ENCODE results near the gene CENPK. TPM values are rescaled to one million over a fixed set of nuclear protein-coding genes. Genes with fewer than 3 reads are reported as not detected.

Gene CENPK
- polyA plus RNA-seq, 1 of the 3 experiments (the other 2 are of a cell fraction): 5.4 TPM

DNA sequence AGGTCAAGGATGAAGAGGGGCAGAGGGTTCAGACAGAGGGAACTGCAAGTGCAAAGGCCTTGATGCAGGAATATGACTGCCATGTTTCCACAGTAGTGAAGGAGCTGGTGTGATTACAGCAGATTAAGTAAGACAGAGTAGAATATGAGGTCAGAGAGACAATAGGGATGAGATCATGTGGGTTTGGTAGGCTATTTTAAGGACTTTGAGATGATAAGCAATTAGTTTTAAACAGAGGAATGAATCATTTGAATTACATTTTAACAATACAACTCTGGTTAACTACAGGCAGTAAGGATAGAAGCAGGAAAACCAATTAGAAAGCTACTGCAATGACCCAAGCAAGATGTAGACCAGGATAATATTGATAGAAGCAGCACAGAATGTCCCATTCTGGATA, 7.7 kb downstream of the CENPK start:
- Histone ChIP-seq H3K9me2 (no peaks in the 10 kb centered on the region), H2AFZ (ENCODE audit: low read depth) (no peak overlapping the region; the same call in 1 of the 2 replicates), H3K9me3 (no peaks in the 10 kb centered on the region), H3K4me3 (ENCODE audit: low read depth in 2 of 2, low read length in 1 of 2) (no peak overlapping the region), H3K4me2 (no peak overlapping the region), H3K9ac (no peak overlapping the region), H3K27ac (ENCODE audit: low read depth in 2 of 2, low read length in 1 of 2) (no peak overlapping the region; a peak in 1 of 4 replicates), H4K20me1 (ENCODE audit: insufficient read depth) (no peaks in the 10 kb centered on the region), H3K36me3 (replicated peaks in 1 of 2; ENCODE audit: control insufficient read depth in 1 of 2, insufficient read depth in 2 of 2, low read length in 1 of 2) (peaks cover 10 to 25% of the 10 kb centered on the region in 2 experiments), H3K27me3 (ENCODE audit: insufficient read depth) (no peaks in the 10 kb centered on the region), H3K79me2 (ENCODE audit: insufficient read depth) (peaks cover 43% of the 10 kb centered on the region), H3F3A (replicated peaks; ENCODE audit: insufficient read depth) (no peaks in the 10 kb centered on the region), H3K4me1 (ENCODE audit: control insufficient read depth in 1 of 2, insufficient read depth in 2 of 2, low read depth in 1 of 2, low read length in 1 of 2) (no peaks in the 10 kb centered on the region)
- no peak for DNase-seq
- POLR2A ChIA-PET: no interaction called here
- CTCF ChIA-PET: no interaction called here
- TF ChIP-seq FOXJ3 (CRISPR knock-in tag; IDR thresholded peaks at IDR 0.05): no peak
- TF ChIP-seq RCOR1 (IDR thresholded peaks at IDR 0.05; ENCODE audit: low read length): no peak
- TF ChIP-seq SMC3 (IDR thresholded peaks at IDR 0.05; ENCODE audit: low read depth, low read length): no peak
- no peak for TF ChIP-seq POLR2AphosphoS5 (IDR thresholded peaks at IDR 0.05; ENCODE audit: low read depth, low read length)
- TF ChIP-seq SIN3A (IDR thresholded peaks at IDR 0.05; ENCODE audit: borderline replicate concordance, low read depth, low read length): no peak
- TF ChIP-seq FOXM1 (IDR thresholded peaks at IDR 0.05; ENCODE audit: low read depth): no peak
- no peak for TF ChIP-seq MEF2A (IDR thresholded peaks at IDR 0.05; ENCODE audit: borderline replicate concordance, low read depth)
- no peak for TF ChIP-seq TEAD4 (IDR thresholded peaks at IDR 0.05; ENCODE audit: borderline replicate concordance, insufficient read depth)
- no peak for TF ChIP-seq NFIC (IDR thresholded peaks at IDR 0.05; ENCODE audit: borderline replicate concordance)
- TF ChIP-seq EZH2phosphoT487 (IDR thresholded peaks at IDR 0.05; ENCODE audit: borderline replicate concordance, low read depth): no peak

DNA sequence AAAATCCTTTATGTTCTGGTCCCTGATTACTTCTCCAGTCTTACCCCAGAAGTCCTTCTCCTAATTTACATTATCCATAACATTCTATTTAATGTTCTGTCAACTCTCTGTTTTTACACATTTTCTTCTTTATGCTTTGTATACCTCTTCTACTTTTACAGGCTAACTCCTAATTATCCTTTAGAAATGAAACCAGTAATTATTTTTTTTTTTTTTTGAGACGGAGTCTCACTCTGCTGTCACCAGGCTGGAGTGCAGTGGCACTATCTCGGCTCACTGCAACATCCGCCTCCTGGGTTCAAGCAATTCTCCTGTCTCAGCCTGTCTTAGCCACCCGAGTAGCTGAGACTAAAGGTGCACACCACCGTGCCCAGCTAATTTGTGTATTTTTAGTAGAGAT, 9.0 kb downstream of the CENPK start:
- no peaks in the 10 kb centered on the region for H3K4me1 ChIP-seq (ENCODE audit: control insufficient read depth in 1 of 2, insufficient read depth in 2 of 2, low read depth in 1 of 2, low read length in 1 of 2)
- no peaks in the 10 kb centered on the region for H3F3A ChIP-seq (replicated peaks; ENCODE audit: insufficient read depth)
- ChIA-PET CTCF (no interaction called here), POLR2A (no interaction called here)
- no peaks in the 10 kb centered on the region for H3K27me3 ChIP-seq (ENCODE audit: insufficient read depth)
- no peak overlapping the region for H3K27ac ChIP-seq (ENCODE audit: low read depth in 2 of 2, low read length in 1 of 2)
- no peak for DNase-seq
- no peaks in the 10 kb centered on the region for H3K9me3 ChIP-seq
- no peak overlapping the region for H3K4me3 ChIP-seq (ENCODE audit: low read depth in 2 of 2, low read length in 1 of 2)
- no peaks in the 10 kb centered on the region for H4K20me1 ChIP-seq (ENCODE audit: insufficient read depth)
- no peak overlapping the region for H3K9ac ChIP-seq
- H3K36me3 ChIP-seq (replicated peaks in 1 of 2; ENCODE audit: control insufficient read depth in 1 of 2, insufficient read depth in 2 of 2, low read length in 1 of 2): peaks cover 12 to 29% of the 10 kb centered on the region in 2 experiments
- H2AFZ ChIP-seq (ENCODE audit: low read depth): no peak overlapping the region
- H3K4me2 ChIP-seq: no peak overlapping the region
- no peaks in the 10 kb centered on the region for H3K9me2 ChIP-seq
- 88% methylated on average over 5 of the region's 5 CpGs for WGBS (ENCODE audit: low lambda C conversion rate)
- H3K79me2 ChIP-seq (ENCODE audit: insufficient read depth): peaks cover 30% of the 10 kb centered on the region
- TF ChIP-seq SMC3 (IDR thresholded peaks at IDR 0.05; ENCODE audit: low read depth, low read length) (no peak), FOSL2 (IDR thresholded peaks at IDR 0.05; ENCODE audit: borderline replicate concordance, low read depth) (no peak), MXI1 (IDR thresholded peaks at IDR 0.05; ENCODE audit: low read depth, low read length) (no peak), TCF12 (IDR thresholded peaks at IDR 0.05) (no peak), FOXJ3 (CRISPR knock-in tag; IDR thresholded peaks at IDR 0.05) (no peak), EZH2phosphoT487 (IDR thresholded peaks at IDR 0.05; ENCODE audit: borderline replicate concordance, low read depth) (no peak), JUND (IDR thresholded peaks at IDR 0.05) (no peak), RAD21 (IDR thresholded peaks at IDR 0.05; ENCODE audit: low read length) (no peak), NRF1 (IDR thresholded peaks at IDR 0.05; ENCODE audit: low read depth, low read length) (no peak), ELF1 (IDR thresholded peaks at IDR 0.05) (no peak)
- TF ChIP-seq, protein P1, sequence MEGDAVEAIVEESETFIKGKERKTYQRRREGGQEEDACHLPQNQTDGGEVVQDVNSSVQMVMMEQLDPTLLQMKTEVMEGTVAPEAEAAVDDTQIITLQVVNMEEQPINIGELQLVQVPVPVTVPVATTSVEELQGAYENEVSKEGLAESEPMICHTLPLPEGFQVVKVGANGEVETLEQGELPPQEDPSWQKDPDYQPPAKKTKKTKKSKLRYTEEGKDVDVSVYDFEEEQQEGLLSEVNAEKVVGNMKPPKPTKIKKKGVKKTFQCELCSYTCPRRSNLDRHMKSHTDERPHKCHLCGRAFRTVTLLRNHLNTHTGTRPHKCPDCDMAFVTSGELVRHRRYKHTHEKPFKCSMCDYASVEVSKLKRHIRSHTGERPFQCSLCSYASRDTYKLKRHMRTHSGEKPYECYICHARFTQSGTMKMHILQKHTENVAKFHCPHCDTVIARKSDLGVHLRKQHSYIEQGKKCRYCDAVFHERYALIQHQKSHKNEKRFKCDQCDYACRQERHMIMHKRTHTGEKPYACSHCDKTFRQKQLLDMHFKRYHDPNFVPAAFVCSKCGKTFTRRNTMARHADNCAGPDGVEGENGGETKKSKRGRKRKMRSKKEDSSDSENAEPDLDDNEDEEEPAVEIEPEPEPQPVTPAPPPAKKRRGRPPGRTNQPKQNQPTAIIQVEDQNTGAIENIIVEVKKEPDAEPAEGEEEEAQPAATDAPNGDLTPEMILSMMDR (IDR thresholded peaks at IDR 0.05): no peak
- TF ChIP-seq, protein P2, sequence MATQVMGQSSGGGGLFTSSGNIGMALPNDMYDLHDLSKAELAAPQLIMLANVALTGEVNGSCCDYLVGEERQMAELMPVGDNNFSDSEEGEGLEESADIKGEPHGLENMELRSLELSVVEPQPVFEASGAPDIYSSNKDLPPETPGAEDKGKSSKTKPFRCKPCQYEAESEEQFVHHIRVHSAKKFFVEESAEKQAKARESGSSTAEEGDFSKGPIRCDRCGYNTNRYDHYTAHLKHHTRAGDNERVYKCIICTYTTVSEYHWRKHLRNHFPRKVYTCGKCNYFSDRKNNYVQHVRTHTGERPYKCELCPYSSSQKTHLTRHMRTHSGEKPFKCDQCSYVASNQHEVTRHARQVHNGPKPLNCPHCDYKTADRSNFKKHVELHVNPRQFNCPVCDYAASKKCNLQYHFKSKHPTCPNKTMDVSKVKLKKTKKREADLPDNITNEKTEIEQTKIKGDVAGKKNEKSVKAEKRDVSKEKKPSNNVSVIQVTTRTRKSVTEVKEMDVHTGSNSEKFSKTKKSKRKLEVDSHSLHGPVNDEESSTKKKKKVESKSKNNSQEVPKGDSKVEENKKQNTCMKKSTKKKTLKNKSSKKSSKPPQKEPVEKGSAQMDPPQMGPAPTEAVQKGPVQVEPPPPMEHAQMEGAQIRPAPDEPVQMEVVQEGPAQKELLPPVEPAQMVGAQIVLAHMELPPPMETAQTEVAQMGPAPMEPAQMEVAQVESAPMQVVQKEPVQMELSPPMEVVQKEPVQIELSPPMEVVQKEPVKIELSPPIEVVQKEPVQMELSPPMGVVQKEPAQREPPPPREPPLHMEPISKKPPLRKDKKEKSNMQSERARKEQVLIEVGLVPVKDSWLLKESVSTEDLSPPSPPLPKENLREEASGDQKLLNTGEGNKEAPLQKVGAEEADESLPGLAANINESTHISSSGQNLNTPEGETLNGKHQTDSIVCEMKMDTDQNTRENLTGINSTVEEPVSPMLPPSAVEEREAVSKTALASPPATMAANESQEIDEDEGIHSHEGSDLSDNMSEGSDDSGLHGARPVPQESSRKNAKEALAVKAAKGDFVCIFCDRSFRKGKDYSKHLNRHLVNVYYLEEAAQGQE (IDR thresholded peaks at IDR 0.05; ENCODE audit: low read depth, low read length): no peak
- TF ChIP-seq, protein P3, sequence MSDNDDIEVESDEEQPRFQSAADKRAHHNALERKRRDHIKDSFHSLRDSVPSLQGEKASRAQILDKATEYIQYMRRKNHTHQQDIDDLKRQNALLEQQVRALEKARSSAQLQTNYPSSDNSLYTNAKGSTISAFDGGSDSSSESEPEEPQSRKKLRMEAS (IDR thresholded peaks at IDR 0.05; ENCODE audit: low read depth): no peak
- TF ChIP-seq, protein P4, sequence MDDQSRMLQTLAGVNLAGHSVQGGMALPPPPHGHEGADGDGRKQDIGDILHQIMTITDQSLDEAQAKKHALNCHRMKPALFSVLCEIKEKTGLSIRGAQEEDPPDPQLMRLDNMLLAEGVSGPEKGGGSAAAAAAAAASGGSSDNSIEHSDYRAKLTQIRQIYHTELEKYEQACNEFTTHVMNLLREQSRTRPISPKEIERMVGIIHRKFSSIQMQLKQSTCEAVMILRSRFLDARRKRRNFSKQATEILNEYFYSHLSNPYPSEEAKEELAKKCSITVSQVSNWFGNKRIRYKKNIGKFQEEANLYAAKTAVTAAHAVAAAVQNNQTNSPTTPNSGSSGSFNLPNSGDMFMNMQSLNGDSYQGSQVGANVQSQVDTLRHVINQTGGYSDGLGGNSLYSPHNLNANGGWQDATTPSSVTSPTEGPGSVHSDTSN (IDR thresholded peaks at IDR 0.05): no peak
- TF ChIP-seq, protein P5, sequence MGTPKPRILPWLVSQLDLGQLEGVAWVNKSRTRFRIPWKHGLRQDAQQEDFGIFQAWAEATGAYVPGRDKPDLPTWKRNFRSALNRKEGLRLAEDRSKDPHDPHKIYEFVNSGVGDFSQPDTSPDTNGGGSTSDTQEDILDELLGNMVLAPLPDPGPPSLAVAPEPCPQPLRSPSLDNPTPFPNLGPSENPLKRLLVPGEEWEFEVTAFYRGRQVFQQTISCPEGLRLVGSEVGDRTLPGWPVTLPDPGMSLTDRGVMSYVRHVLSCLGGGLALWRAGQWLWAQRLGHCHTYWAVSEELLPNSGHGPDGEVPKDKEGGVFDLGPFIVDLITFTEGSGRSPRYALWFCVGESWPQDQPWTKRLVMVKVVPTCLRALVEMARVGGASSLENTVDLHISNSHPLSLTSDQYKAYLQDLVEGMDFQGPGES (IDR thresholded peaks at IDR 0.05; ENCODE audit: low read depth, low read length): no peak

Data from SK-N-SH (cell line).